Vagina (tissue), 2 donors: ENCODE data around the gene IRF2BP1. TPM values are rescaled to one million over a fixed set of nuclear protein-coding genes. Genes with fewer than 3 reads are reported as not detected.

ENCODE experiments used
- DNase-seq, 2 donors: peaks; one replicate each; pipeline ENCODE4 v3.0.0-alpha.2; 2017; ENCODE audit errors: extremely low spot score in 2 of 2
- H3K27ac ChIP-seq: fragments of 200-600 bp; sonication (generic); one replicate; pipeline ENCODE4 v1.5.1; 2019
- H3K27me3 ChIP-seq: fragments of 200-600 bp; sonication (generic); one replicate; pipeline ENCODE4 v1.5.1; 2019
- H3K36me3 ChIP-seq, 2 donors: fragments of 200-600 bp; sonication (generic); one replicate each; pipeline ENCODE4 v1.5.1; 2017 to 2019
- H3K4me1 ChIP-seq: fragments of 200-600 bp; sonication (generic); one replicate; pipeline ENCODE4 v1.5.1; 2019
- H3K4me3 ChIP-seq, 2 donors: fragments of 200-600 bp; sonication (generic); 1 replicate in 1 of 2; 2 replicates in 1 of 2; pipeline ENCODE4 v1.5.1; 2016 to 2019
- H3K9me3 ChIP-seq: fragments of 200-600 bp; sonication (generic); one replicate; pipeline ENCODE4 v1.5.1; 2019
- CTCF ChIP-seq, 3 experiments: fragments of 450-650 bp in 2 of 3; fragments of 200-600 bp in 1 of 3; sonication (generic) in 1 of 3; IDR thresholded peaks; one replicate each; pipeline ENCODE4 v1.5.1; 2017 to 2019; ENCODE audit warnings: antibody characterized with exemption in 3 of 3, mild to moderate bottlenecking in 2 of 3, moderate library complexity in 2 of 3
- POLR2A ChIP-seq, 2 donors: fragments of 450-650 bp; IDR thresholded peaks; one replicate each; pipeline ENCODE4 v1.6.1; 2017; ENCODE audit warnings: antibody characterized with exemption in 2 of 2, mild to moderate bottlenecking in 2 of 2, moderate library complexity in 2 of 2
- POLR2AphosphoS5 ChIP-seq, 2 donors: sonication (generic); formaldehyde crosslinking; IDR thresholded peaks; one replicate each; pipeline ENCODE4 v1.9.0; 2017; ENCODE audit warnings: antibody characterized with exemption in 2 of 2, mild to moderate bottlenecking in 2 of 2, low read depth in 1 of 2; ENCODE audit not compliant: insufficient read depth in 1 of 2
- intact Hi-C: fragments of 100-400 bp; cut with DNase I; formaldehyde crosslinking; loops from one replicate; pipeline ENCODE4 v1.15.1; 2023
- total RNA-seq: library from RNA; depleted of rRNA; stranded (reverse); fragments of >200 nt; gene quantifications from one replicate; pipeline ENCODE4 v1.2.3, GENCODE V29; 2016

The IRF2BP1 gene
- total RNA-seq, 1 donor from 2014 or later: 32.2 TPM

DNA sequence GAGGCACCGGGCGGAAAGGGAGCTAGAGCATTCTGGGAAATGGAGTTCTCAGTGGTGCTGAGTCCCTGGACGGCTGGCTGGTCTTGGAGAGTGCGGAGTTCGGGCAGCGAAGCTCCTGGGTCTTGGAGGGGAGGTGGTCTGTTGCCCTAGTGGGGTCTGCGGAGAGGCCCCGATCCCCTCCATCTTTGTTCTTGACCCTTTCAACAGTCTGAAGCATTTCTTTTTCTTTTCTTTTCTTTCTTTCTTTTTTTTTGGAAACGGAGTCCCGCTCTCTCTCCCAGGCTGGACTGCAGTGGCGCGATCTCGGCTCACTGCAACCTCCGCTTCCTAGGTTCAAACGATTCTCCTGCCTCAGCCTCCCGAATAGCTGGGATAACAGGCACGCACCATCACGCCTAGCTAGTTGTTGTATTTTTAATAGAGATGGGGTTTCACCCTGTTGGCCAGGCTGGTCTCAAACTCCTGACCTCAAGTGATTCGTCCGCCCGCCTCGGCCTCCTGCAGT, 22.6 kb downstream of the IRF2BP1 start:
- TF ChIP-seq POLR2AphosphoS5 (IDR thresholded peaks at IDR 0.05; ENCODE audit: insufficient read depth in 1 of 2, low read depth in 1 of 2) (no peak), CTCF (IDR thresholded peaks at IDR 0.05) (no peak), POLR2A (IDR thresholded peaks at IDR 0.05) (no peak)
- peaks cover 10% of the 10 kb centered on the region for H3K27me3 ChIP-seq
- DNase-seq: no peak
- H3K4me3 ChIP-seq: peak overlapping the region; percentile 96 to 98
- peaks cover 33% of the 10 kb centered on the region for H3K4me1 ChIP-seq
- no peaks in the 10 kb centered on the region for H3K9me3 ChIP-seq
- intact Hi-C loops: no loop called here
- H3K36me3 ChIP-seq: peaks cover 0 to 6% of the 10 kb centered on the region in 2 donors
- no peak overlapping the region for H3K27ac ChIP-seq

GRCh38 chr19:45862564-45863334, 23.2 kb downstream of the IRF2BP1 start, which contains the start of gene SYMPK:
TSS of gene SYMPK (minus strand) at chr19:45863147. CDS start at chr19:45854495, 8,652 bp downstream.
- Histone ChIP-seq H3K4me3 (peak within 1 kb of the TSS; percentile 96 to 98), H3K27ac (peak within 1 kb of the TSS; percentile 85), H3K4me1 (peaks cover 33% of the 10 kb centered on the region), H3K27me3 (peaks cover 10% of the 10 kb centered on the region), H3K9me3 (no peaks in the 10 kb centered on the region), H3K36me3 (peaks cover 0 to 6% of the 10 kb centered on the region in 2 donors)
- intact Hi-C loops: no loop called here
- DNase-seq: peak in 1 of 2 donors; percentile 98
- TF ChIP-seq CTCF (IDR thresholded peaks at IDR 0.05) (peak in 1 of 3 experiments; percentile 4), POLR2AphosphoS5 (IDR thresholded peaks at IDR 0.05; ENCODE audit: insufficient read depth in 1 of 2, low read depth in 1 of 2) (peak; percentile 91 to 99), POLR2A (IDR thresholded peaks at IDR 0.05) (peak in 1 of 2 donors; percentile 63)

GRCh38 chr19:45862271-45862563, 23.7 kb downstream of the IRF2BP1 start:
- TF ChIP-seq CTCF (IDR thresholded peaks at IDR 0.05): no peak
- TF ChIP-seq POLR2AphosphoS5 (IDR thresholded peaks at IDR 0.05; ENCODE audit: insufficient read depth in 1 of 2, low read depth in 1 of 2): no peak
- TF ChIP-seq POLR2A (IDR thresholded peaks at IDR 0.05): no peak
- DNase-seq: no peak
- H3K36me3 ChIP-seq: peaks cover 0 to 6% of the 10 kb centered on the region in 2 donors
- H3K27ac ChIP-seq: peak overlapping the region; percentile 85
- H3K9me3 ChIP-seq: no peaks in the 10 kb centered on the region
- peak overlapping the region; percentile 96 to 98 for H3K4me3 ChIP-seq
- H3K4me1 ChIP-seq: peaks cover 33% of the 10 kb centered on the region
- intact Hi-C loops: no loop called here
- peaks cover 10% of the 10 kb centered on the region for H3K27me3 ChIP-seq

- intact Hi-C loops: no loop called here
- Histone ChIP-seq H3K27ac (no peak overlapping the region), H3K36me3 (peaks cover 0 to 11% of the 10 kb centered on the region in 2 donors)
These were observed 25.3 kb downstream of the IRF2BP1 start for GRCh38 chr19:45860359-45861259.

More at GRCh38 chr19:45860359-45861259, 25.3 kb downstream of the IRF2BP1 start:
- TF ChIP-seq CTCF (IDR thresholded peaks at IDR 0.05) (no peak), POLR2A (IDR thresholded peaks at IDR 0.05) (no peak), POLR2AphosphoS5 (IDR thresholded peaks at IDR 0.05; ENCODE audit: insufficient read depth in 1 of 2, low read depth in 1 of 2) (no peak)
- no peak for DNase-seq
- H3K27me3 ChIP-seq: peaks cover 10% of the 10 kb centered on the region
- H3K4me3 ChIP-seq: no peak overlapping the region
- peaks cover 33% of the 10 kb centered on the region for H3K4me1 ChIP-seq
- no peaks in the 10 kb centered on the region for H3K9me3 ChIP-seq
